Vagina (tissue), 2 donors: ENCODE data around the gene TEX2. TPM values are rescaled to one million over a fixed set of nuclear protein-coding genes. Genes with fewer than 3 reads are reported as not detected.

Experiments used
- DNase-seq, 2 donors: peaks; one replicate each; pipeline ENCODE4 v3.0.0-alpha.2; 2017; ENCODE audit errors: extremely low spot score in 2 of 2
- H3K27ac ChIP-seq: fragments of 200-600 bp; sonication (generic); one replicate; pipeline ENCODE4 v1.5.1; 2019
- H3K27me3 ChIP-seq: fragments of 200-600 bp; sonication (generic); one replicate; pipeline ENCODE4 v1.5.1; 2019
- H3K36me3 ChIP-seq, 2 donors: fragments of 200-600 bp; sonication (generic); one replicate each; pipeline ENCODE4 v1.5.1; 2017 to 2019
- H3K4me1 ChIP-seq: fragments of 200-600 bp; sonication (generic); one replicate; pipeline ENCODE4 v1.5.1; 2019
- H3K4me3 ChIP-seq, 2 donors: fragments of 200-600 bp; sonication (generic); 1 replicate in 1 of 2; 2 replicates in 1 of 2; pipeline ENCODE4 v1.5.1; 2016 to 2019
- H3K9me3 ChIP-seq: fragments of 200-600 bp; sonication (generic); one replicate; pipeline ENCODE4 v1.5.1; 2019
- POLR2A ChIP-seq, 2 donors: fragments of 450-650 bp; IDR thresholded peaks; one replicate each; pipeline ENCODE4 v1.6.1; 2017; ENCODE audit warnings: antibody characterized with exemption in 2 of 2, mild to moderate bottlenecking in 2 of 2, moderate library complexity in 2 of 2
- POLR2AphosphoS5 ChIP-seq, 2 donors: sonication (generic); formaldehyde crosslinking; IDR thresholded peaks; one replicate each; pipeline ENCODE4 v1.9.0; 2017; ENCODE audit warnings: antibody characterized with exemption in 2 of 2, mild to moderate bottlenecking in 2 of 2, low read depth in 1 of 2; ENCODE audit not compliant: insufficient read depth in 1 of 2
- intact Hi-C: fragments of 100-400 bp; cut with DNase I; formaldehyde crosslinking; loops from one replicate; pipeline ENCODE4 v1.15.1; 2023
- total RNA-seq: library from RNA; depleted of rRNA; stranded (reverse); fragments of >200 nt; gene quantifications from one replicate; pipeline ENCODE4 v1.2.3, GENCODE V29; 2016
- TF ChIP-seq, protein P1 (sequence below), 3 experiments: fragments of 450-650 bp in 2 of 3; fragments of 200-600 bp in 1 of 3; sonication (generic) in 1 of 3; IDR thresholded peaks; one replicate each; pipeline ENCODE4 v1.5.1; 2017 to 2019; ENCODE audit warnings: antibody characterized with exemption in 3 of 3, mild to moderate bottlenecking in 2 of 3, moderate library complexity in 2 of 3

TEX2 gene
- total RNA-seq, 1 donor from 2014 or later = 32.4 TPM

- no peak overlapping the region for H3K27ac ChIP-seq
Observed at GRCh38 chr17:64111831-64112230, 151.2 kb downstream of the TEX2 start.

DNA sequence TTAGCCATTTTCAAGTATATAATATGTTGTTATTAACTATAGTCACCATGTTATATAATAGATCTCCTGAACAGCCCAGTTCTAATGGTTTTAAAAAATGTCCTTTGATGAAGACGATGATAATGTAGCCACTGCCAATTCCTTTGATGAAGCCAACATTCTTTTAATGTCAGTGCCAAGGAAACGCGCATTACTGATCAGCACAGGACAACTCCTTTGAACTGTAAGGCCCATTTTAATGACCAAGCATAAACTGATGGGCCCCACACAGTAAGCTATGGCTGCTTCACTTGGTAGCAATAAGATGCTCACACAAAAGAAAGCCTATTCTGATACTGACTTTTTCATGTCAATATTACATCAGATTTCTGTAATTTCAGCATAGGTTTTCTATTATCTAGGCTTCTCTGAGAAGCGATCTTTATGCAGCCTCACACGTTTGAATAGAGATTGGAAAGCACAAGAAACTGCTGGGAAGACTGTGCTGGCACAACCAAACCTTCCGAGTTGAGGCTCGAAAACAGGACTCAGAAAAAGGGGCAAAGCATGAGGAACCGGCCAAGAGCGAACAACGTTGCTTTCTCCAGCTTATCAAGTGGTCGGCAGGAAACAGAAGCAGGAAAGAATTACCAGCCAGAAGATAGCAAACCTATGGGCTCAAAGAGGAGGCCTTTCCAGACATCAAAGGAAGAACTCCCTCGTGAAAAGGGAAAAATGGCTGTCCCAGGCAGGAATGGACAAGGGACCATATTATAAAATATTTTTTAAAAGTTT, 152.5 kb downstream of the TEX2 start:
- Histone ChIP-seq H3K4me3 (no peak overlapping the region), H3K27ac (no peak overlapping the region), H3K27me3 (no peaks in the 10 kb centered on the region), H3K36me3 (no peaks in the 10 kb centered on the region), H3K4me1 (peaks cover 41% of the 10 kb centered on the region), H3K9me3 (no peaks in the 10 kb centered on the region)
- TF ChIP-seq POLR2AphosphoS5 (IDR thresholded peaks at IDR 0.05; ENCODE audit: insufficient read depth in 1 of 2, low read depth in 1 of 2) (no peak), POLR2A (IDR thresholded peaks at IDR 0.05) (no peak)
- TF ChIP-seq, protein P1, sequence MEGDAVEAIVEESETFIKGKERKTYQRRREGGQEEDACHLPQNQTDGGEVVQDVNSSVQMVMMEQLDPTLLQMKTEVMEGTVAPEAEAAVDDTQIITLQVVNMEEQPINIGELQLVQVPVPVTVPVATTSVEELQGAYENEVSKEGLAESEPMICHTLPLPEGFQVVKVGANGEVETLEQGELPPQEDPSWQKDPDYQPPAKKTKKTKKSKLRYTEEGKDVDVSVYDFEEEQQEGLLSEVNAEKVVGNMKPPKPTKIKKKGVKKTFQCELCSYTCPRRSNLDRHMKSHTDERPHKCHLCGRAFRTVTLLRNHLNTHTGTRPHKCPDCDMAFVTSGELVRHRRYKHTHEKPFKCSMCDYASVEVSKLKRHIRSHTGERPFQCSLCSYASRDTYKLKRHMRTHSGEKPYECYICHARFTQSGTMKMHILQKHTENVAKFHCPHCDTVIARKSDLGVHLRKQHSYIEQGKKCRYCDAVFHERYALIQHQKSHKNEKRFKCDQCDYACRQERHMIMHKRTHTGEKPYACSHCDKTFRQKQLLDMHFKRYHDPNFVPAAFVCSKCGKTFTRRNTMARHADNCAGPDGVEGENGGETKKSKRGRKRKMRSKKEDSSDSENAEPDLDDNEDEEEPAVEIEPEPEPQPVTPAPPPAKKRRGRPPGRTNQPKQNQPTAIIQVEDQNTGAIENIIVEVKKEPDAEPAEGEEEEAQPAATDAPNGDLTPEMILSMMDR (IDR thresholded peaks at IDR 0.05) = no peak
- intact Hi-C loops = no loop called here
- DNase-seq = no peak

More at GRCh38 chr17:64111831-64112230, 151.2 kb downstream of the TEX2 start:
- no peak for TF ChIP-seq POLR2A (IDR thresholded peaks at IDR 0.05)
- TF ChIP-seq, protein P1 (IDR thresholded peaks at IDR 0.05) = no peak
- peaks cover 41% of the 10 kb centered on the region for H3K4me1 ChIP-seq
- no peak overlapping the region for H3K4me3 ChIP-seq
- intact Hi-C loops = no loop called here
- no peaks in the 10 kb centered on the region for H3K9me3 ChIP-seq
- H3K36me3 ChIP-seq = no peaks in the 10 kb centered on the region
- DNase-seq = no peak
- H3K27me3 ChIP-seq = no peaks in the 10 kb centered on the region

- Histone ChIP-seq H3K27me3 (no peaks in the 10 kb centered on the region), H3K36me3 (no peaks in the 10 kb centered on the region), H3K4me3 (no peak overlapping the region), H3K4me1 (peaks cover 29% of the 10 kb centered on the region), H3K9me3 (no peaks in the 10 kb centered on the region), H3K27ac (no peak overlapping the region)
- no peak for DNase-seq
- intact Hi-C loops = no loop called here
- TF ChIP-seq POLR2AphosphoS5 (IDR thresholded peaks at IDR 0.05; ENCODE audit: insufficient read depth in 1 of 2, low read depth in 1 of 2) (no peak), POLR2A (IDR thresholded peaks at IDR 0.05) (no peak)
- TF ChIP-seq, protein P1 (IDR thresholded peaks at IDR 0.05) = no peak
Observed at GRCh38 chr17:64109400-64109799, 153.7 kb downstream of the TEX2 start.

DNA sequence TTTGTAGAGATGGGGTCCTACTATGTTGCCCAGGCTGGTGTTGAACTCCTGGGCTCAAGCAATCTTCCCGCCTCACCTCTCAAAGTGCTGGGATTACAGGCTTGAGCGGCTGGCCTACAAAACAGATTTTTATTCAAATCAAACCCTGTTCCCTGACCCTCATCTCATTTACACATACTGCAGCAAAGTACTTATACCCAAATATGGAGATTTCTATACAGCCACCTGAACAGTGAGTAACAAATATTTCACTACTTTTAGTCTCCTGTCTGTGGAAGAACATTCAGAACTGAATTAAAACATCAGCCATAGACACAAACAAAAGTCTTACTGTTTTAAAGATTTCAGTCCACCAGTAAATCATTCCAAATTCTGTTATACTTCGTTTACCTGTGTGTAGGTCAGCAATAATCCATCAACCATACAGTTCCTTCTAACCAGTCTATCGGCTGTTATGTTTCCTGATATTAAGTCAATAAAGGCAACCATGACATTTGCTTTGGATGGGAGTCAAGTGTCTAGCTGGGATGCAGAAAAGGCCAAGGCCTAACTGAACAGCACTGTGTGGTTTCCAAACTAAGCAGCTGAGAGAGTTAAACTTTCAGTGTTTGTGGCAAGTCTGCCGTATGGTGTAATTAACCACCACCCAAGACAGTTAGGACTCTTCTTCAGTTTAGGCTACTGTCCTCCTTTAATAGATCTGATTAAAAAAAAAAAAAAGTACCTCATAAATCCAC, 155.4 kb downstream of the TEX2 start:
- intact Hi-C loops = no loop called here
- Histone ChIP-seq H3K36me3 (no peaks in the 10 kb centered on the region), H3K4me3 (no peak overlapping the region), H3K27me3 (no peaks in the 10 kb centered on the region), H3K4me1 (peaks cover 31% of the 10 kb centered on the region), H3K9me3 (no peaks in the 10 kb centered on the region), H3K27ac (no peak overlapping the region)
- TF ChIP-seq POLR2AphosphoS5 (IDR thresholded peaks at IDR 0.05; ENCODE audit: insufficient read depth in 1 of 2, low read depth in 1 of 2) (no peak), POLR2A (IDR thresholded peaks at IDR 0.05) (no peak)
- TF ChIP-seq, protein P1 (IDR thresholded peaks at IDR 0.05) = no peak
- no peak for DNase-seq

DNA sequence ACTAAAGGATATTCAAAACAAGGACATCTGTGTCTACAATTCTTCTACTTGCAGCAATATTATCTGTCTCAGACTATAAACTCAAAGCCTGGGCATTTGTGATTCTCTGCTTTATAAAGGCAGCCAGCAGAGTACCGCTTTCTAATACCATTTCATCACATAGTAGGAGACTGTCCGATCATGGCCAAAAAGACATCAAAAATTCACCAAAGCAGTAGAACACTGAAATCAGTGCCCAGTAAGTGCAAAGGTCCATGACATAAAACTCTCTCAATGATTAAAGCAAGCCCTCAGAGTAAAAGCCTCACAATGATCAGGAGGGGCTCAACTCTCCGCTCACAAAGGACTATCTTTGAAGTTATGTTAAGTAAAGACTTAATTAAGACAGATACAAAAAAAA, 156.1 kb downstream of the TEX2 start:
- no peaks in the 10 kb centered on the region for H3K36me3 ChIP-seq
- H3K4me1 ChIP-seq = peaks cover 31% of the 10 kb centered on the region
- no peak overlapping the region for H3K27ac ChIP-seq
- intact Hi-C loops = no loop called here
- no peak for DNase-seq
- H3K9me3 ChIP-seq = no peaks in the 10 kb centered on the region
- H3K4me3 ChIP-seq = no peak overlapping the region
- H3K27me3 ChIP-seq = no peaks in the 10 kb centered on the region
- TF ChIP-seq POLR2AphosphoS5 (IDR thresholded peaks at IDR 0.05; ENCODE audit: insufficient read depth in 1 of 2, low read depth in 1 of 2) (no peak), POLR2A (IDR thresholded peaks at IDR 0.05) (no peak)
- TF ChIP-seq, protein P1 (IDR thresholded peaks at IDR 0.05) = no peak
